ENCODE measurements around the gene SCTR.

GRCh38 chr2:119453972-119454593 is 70.2 kb downstream of the SCTR start:
- TF ChIP-seq, protein P1, sequence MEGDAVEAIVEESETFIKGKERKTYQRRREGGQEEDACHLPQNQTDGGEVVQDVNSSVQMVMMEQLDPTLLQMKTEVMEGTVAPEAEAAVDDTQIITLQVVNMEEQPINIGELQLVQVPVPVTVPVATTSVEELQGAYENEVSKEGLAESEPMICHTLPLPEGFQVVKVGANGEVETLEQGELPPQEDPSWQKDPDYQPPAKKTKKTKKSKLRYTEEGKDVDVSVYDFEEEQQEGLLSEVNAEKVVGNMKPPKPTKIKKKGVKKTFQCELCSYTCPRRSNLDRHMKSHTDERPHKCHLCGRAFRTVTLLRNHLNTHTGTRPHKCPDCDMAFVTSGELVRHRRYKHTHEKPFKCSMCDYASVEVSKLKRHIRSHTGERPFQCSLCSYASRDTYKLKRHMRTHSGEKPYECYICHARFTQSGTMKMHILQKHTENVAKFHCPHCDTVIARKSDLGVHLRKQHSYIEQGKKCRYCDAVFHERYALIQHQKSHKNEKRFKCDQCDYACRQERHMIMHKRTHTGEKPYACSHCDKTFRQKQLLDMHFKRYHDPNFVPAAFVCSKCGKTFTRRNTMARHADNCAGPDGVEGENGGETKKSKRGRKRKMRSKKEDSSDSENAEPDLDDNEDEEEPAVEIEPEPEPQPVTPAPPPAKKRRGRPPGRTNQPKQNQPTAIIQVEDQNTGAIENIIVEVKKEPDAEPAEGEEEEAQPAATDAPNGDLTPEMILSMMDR (IDR thresholded peaks at IDR 0.05), result no peak
- no peak for TF ChIP-seq EZH2 (IDR thresholded peaks at IDR 0.05; ENCODE audit: borderline replicate concordance, insufficient read depth, low read depth, low read length, poor library complexity, severe bottlenecking)
